ENCODE data around the gene CACNA1G. TPM values are rescaled to one million over a fixed set of nuclear protein-coding genes. Genes with fewer than 3 reads are reported as not detected.

Gene CACNA1G
- total RNA-seq, 2 donors from 2014 or later: 0.84 to 1.1 TPM

DNA sequence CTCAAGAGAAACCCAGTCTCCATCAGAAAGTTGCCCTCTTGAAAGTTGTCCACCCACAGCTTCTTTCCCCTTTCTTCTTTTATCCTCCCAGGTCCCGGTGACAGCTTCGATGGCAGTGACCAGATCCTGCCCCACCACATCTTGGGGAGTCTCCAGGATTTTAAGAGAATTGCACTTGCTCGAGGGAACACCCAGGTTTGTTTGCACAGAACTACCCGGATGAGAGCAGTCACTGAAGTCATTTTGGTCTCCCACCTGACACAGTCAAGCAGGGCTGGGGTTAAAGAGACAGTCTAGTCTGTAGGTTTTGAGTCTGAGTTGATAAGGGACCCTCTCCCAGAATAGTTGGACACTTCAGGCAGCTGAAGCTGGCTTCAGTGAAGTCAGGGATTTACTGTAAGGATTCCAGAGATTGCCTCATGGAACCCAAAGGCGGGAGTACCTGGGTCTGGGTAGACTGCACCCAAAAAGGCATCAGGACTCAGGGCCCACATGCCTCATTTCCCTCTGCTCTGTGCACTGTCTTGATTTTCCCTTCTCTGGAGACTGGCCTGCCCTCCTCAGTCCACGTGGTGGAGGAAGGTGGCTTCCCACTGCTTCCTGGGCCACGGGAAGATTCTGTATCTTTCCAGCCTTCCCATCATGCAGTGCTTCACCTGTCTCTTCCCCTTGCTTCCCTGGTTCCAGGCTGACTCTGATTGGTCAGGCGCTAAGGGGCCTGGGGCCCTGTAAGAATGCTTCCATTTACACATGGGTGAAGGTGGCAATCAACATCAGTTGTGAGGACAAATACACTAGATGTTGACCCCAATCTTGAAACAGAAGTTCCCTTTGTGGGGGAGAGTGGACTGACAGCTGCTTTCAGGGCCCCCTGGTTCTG is 42.8 kb upstream of the CACNA1G start:
- no peaks in the 10 kb centered on the region for H3K27me3 ChIP-seq (ENCODE audit: control insufficient read depth, insufficient read depth, low read length, poor library complexity, severe bottlenecking)
- 84 to 88% methylated on average over 4 to 8 of the region's 8 CpGs for WGBS, 2 experiments (ENCODE audit: insufficient coverage in 1 of 2, insufficient read length in 1 of 2)
- Mint-ChIP-seq H3K4me1 (peaks cover 5% of the 10 kb centered on the region), H3K36me3 (ENCODE audit: low read depth) (no peaks in the 10 kb centered on the region), H3K4me3 (no peak overlapping the region), H3K27ac (no peak overlapping the region), H3K27me3 (ENCODE audit: insufficient read depth) (peaks cover 6% of the 10 kb centered on the region), H3K9me3 (no peaks in the 10 kb centered on the region)
- H3K27ac ChIP-seq (ENCODE audit: low read depth, low read length): no peak overlapping the region
- no peak overlapping the region for H3K4me3 ChIP-seq (ENCODE audit: low read length)
- TF ChIP-seq, protein P1, sequence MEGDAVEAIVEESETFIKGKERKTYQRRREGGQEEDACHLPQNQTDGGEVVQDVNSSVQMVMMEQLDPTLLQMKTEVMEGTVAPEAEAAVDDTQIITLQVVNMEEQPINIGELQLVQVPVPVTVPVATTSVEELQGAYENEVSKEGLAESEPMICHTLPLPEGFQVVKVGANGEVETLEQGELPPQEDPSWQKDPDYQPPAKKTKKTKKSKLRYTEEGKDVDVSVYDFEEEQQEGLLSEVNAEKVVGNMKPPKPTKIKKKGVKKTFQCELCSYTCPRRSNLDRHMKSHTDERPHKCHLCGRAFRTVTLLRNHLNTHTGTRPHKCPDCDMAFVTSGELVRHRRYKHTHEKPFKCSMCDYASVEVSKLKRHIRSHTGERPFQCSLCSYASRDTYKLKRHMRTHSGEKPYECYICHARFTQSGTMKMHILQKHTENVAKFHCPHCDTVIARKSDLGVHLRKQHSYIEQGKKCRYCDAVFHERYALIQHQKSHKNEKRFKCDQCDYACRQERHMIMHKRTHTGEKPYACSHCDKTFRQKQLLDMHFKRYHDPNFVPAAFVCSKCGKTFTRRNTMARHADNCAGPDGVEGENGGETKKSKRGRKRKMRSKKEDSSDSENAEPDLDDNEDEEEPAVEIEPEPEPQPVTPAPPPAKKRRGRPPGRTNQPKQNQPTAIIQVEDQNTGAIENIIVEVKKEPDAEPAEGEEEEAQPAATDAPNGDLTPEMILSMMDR (conservative IDR thresholded peaks at IDR 0.05): no peak
- no peaks in the 10 kb centered on the region for H3K9me3 ChIP-seq (ENCODE audit: control insufficient read depth, low read length)
- H3K36me3 ChIP-seq (ENCODE audit: control insufficient read depth, insufficient read depth, low read length): no peaks in the 10 kb centered on the region
- H3K9ac ChIP-seq (ENCODE audit: extremely low read depth, low read length, poor library complexity, severe bottlenecking): no peak overlapping the region
- H3K4me1 ChIP-seq (ENCODE audit: control insufficient read depth, insufficient read depth, low read length): no peaks in the 10 kb centered on the region
- no peak for DNase-seq

DNA sequence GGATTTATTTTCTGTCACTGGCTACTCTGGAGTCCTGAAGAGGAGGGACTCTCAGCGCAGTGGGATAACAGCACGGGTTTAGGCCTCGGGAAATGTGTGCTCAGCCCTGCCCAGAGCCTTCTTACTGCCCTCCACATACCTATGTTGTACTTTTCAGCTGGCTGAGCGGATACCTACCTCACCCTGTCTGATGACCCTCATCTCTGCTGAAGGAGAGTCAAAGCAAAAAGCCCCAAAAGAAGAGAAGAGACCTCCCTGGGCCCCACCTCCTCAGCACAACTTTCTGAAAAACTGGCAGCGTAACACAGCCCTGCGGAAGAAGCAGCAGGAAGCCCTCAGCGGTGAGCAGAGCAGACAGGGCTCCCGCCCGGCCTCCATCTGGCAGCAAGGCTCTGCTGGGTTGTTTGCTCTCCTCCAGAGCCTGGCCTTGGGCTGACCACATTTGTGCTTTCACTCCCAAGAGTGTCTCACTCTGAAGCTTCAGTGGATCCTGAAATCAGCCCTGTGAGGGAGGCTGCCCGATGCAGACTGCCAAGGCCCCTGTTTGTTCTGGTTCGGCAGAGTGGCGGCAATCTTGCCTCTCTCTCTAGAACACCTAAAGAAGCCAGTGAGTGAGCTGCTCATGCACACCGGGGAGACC is 42.0 kb upstream of the CACNA1G start:
- H3K9me3 ChIP-seq (ENCODE audit: control insufficient read depth, low read length): no peaks in the 10 kb centered on the region
- Mint-ChIP-seq H3K27me3 (ENCODE audit: insufficient read depth) (peaks cover 6% of the 10 kb centered on the region), H3K36me3 (ENCODE audit: low read depth) (no peaks in the 10 kb centered on the region), H3K27ac (no peak overlapping the region), H3K4me3 (no peak overlapping the region), H3K9me3 (no peaks in the 10 kb centered on the region), H3K4me1 (peaks cover 6% of the 10 kb centered on the region)
- H3K9ac ChIP-seq (ENCODE audit: extremely low read depth, low read length, poor library complexity, severe bottlenecking): no peak overlapping the region
- H3K36me3 ChIP-seq (ENCODE audit: control insufficient read depth, insufficient read depth, low read length): no peaks in the 10 kb centered on the region
- no peak overlapping the region for H3K4me3 ChIP-seq (ENCODE audit: low read length)
- DNase-seq: no peak
- WGBS, 2 experiments (ENCODE audit: insufficient coverage in 1 of 2, insufficient read length in 1 of 2): 84 to 89% methylated on average over 7 to 13 of the region's 13 CpGs
- TF ChIP-seq, protein P1 (conservative IDR thresholded peaks at IDR 0.05): no peak
- no peaks in the 10 kb centered on the region for H3K4me1 ChIP-seq (ENCODE audit: control insufficient read depth, insufficient read depth, low read length)
- no peak overlapping the region for H3K27ac ChIP-seq (ENCODE audit: low read depth, low read length)
- no peaks in the 10 kb centered on the region for H3K27me3 ChIP-seq (ENCODE audit: control insufficient read depth, insufficient read depth, low read length, poor library complexity, severe bottlenecking)

DNA sequence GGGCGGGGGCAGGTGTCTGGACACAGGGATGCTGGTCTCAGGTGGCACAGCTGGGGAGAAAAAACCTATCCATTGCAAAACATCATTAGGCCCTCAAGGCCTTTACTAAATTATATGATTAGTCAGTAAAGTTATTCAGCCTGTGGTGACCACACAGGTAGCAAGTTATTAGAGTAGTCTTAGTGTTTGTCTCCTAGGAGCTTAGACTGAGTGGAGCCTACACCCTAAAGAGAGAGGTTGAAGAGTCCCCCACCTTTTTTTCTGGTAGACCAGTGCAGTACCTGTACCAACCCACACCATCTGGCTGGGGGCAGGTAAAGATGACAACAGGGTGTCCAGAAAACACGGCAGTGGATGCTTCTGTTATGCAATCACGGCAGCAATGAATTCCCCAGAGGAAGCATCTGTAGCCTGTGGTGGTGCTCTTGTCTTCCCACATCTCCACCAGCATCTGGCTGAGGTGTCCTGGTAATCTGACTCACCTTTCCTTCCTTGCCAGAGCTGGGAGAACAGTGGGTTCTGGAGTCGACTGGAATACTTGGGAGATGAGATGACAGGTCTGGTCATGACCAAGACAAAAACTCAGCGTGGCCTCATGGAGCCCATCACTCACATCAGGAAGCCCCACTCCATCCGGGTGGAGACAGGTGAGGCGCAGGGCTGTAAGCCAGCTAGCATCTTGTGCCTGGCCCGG is 41.2 kb upstream of the CACNA1G start:
- H3K27me3 Mint-ChIP-seq (ENCODE audit: insufficient read depth): peaks cover 6% of the 10 kb centered on the region
- no peak for DNase-seq
- TF ChIP-seq, protein P1 (conservative IDR thresholded peaks at IDR 0.05): no peak
- H3K4me3 Mint-ChIP-seq: no peak overlapping the region
- H3K9me3 Mint-ChIP-seq: no peaks in the 10 kb centered on the region
- no peaks in the 10 kb centered on the region for H3K36me3 Mint-ChIP-seq (ENCODE audit: low read depth)
- H3K9ac ChIP-seq (ENCODE audit: extremely low read depth, low read length, poor library complexity, severe bottlenecking): no peak overlapping the region
- no peaks in the 10 kb centered on the region for H3K36me3 ChIP-seq (ENCODE audit: control insufficient read depth, insufficient read depth, low read length)
- H3K27ac ChIP-seq (ENCODE audit: low read depth, low read length): no peak overlapping the region
- whole genome bisulfite sequencing, 2 experiments (ENCODE audit: insufficient coverage in 1 of 2, insufficient read length in 1 of 2): 89 to 92% methylated on average over 5 to 8 of the region's 8 CpGs
- H3K4me1 Mint-ChIP-seq: peaks cover 6% of the 10 kb centered on the region
- no peak overlapping the region for H3K4me3 ChIP-seq (ENCODE audit: low read length)
- H3K27ac Mint-ChIP-seq: no peak overlapping the region
- H3K4me1 ChIP-seq (ENCODE audit: control insufficient read depth, insufficient read depth, low read length): no peaks in the 10 kb centered on the region
- no peaks in the 10 kb centered on the region for H3K27me3 ChIP-seq (ENCODE audit: control insufficient read depth, insufficient read depth, low read length, poor library complexity, severe bottlenecking)
- no peaks in the 10 kb centered on the region for H3K9me3 ChIP-seq (ENCODE audit: control insufficient read depth, low read length)

Measured in endodermal cell (in vitro differentiated cells).